ENCODE data around the gene RSAD1.

Gene RSAD1

GRCh38 chr17:50493744-50494143, 15.1 kb downstream of the RSAD1 start:
- no peak for TF ChIP-seq CTCF (IDR thresholded peaks at IDR 0.05; ENCODE audit: low read depth, low read length, missing control alignments)
- no peak for DNase-seq (ENCODE audit: low read depth)
- H3K4me3 ChIP-seq (ENCODE audit: low read depth, low read length): no peak overlapping the region

GRCh38 chr17:50495217-50495823, 16.7 kb downstream of the RSAD1 start:
- no peak overlapping the region for H3K4me3 ChIP-seq (ENCODE audit: low read depth, low read length)
- DNase-seq (ENCODE audit: low read depth): no peak
- TF ChIP-seq CTCF (IDR thresholded peaks at IDR 0.05; ENCODE audit: low read depth, low read length, missing control alignments): no peak

- no peak for TF ChIP-seq CTCF (IDR thresholded peaks at IDR 0.05; ENCODE audit: low read depth, low read length, missing control alignments)
- DNase-seq (ENCODE audit: low read depth): no peak
- H3K4me3 ChIP-seq (ENCODE audit: low read depth, low read length): no peak overlapping the region
Measured at GRCh38 chr17:50495918-50496317, 17.3 kb downstream of the RSAD1 start.

GRCh38 chr17:50498021-50498874, 19.6 kb downstream of the RSAD1 start:
- no peak overlapping the region for H3K4me3 ChIP-seq (ENCODE audit: low read depth, low read length)
- no peak for TF ChIP-seq CTCF (IDR thresholded peaks at IDR 0.05; ENCODE audit: low read depth, low read length, missing control alignments)
- DNase-seq (ENCODE audit: low read depth): no peak

GRCh38 chr17:50499270-50499669, 20.6 kb downstream of the RSAD1 start:
- TF ChIP-seq CTCF (IDR thresholded peaks at IDR 0.05; ENCODE audit: low read depth, low read length, missing control alignments): no peak
- no peak for DNase-seq (ENCODE audit: low read depth)
- no peak overlapping the region for H3K4me3 ChIP-seq (ENCODE audit: low read depth, low read length)

- TF ChIP-seq CTCF (IDR thresholded peaks at IDR 0.05; ENCODE audit: low read depth, low read length, missing control alignments): no peak
- H3K4me3 ChIP-seq (ENCODE audit: low read depth, low read length): no peak overlapping the region
- DNase-seq (ENCODE audit: low read depth): no peak
Measured at GRCh38 chr17:50499721-50500120, 21.1 kb downstream of the RSAD1 start.

Data from GM12864 (cell line).